Parathyroid adenoma (tissue), 2 donors: Measurements from ENCODE around the gene PILRB.

Experiments
- H2AFZ ChIP-seq: fragments of 300-600 bp; sonication (generic); one replicate; pipeline ENCODE4 v1.7.0; 2017; ENCODE audit warnings: antibody characterized with exemption, mild to moderate bottlenecking
- H3K27ac ChIP-seq: fragments of 300-600 bp; sonication (generic); one replicate; pipeline ENCODE4 v1.7.0; 2017
- H3K27me3 ChIP-seq: fragments of 300-600 bp; sonication (generic); one replicate; pipeline ENCODE4 v1.7.0; 2017; ENCODE audit warnings: low read length; ENCODE audit not compliant: control insufficient read depth, insufficient read depth
- H3K36me3 ChIP-seq: fragments of 300-600 bp; sonication (generic); one replicate; pipeline ENCODE4 v1.7.0; 2017; ENCODE audit warnings: low read length; ENCODE audit not compliant: control insufficient read depth, insufficient read depth
- H3K4me1 ChIP-seq: fragments of 300-600 bp; sonication (generic); one replicate; pipeline ENCODE4 v1.7.0; 2017; ENCODE audit warnings: control low read depth
- H3K4me2 ChIP-seq: fragments of 300-600 bp; sonication (generic); one replicate; pipeline ENCODE4 v1.7.0; 2017; ENCODE audit warnings: low read length
- H3K4me3 ChIP-seq: fragments of 300-600 bp; sonication (generic); one replicate; pipeline ENCODE4 v1.7.0; 2017; ENCODE audit warnings: low read depth, low read length
- H3K79me2 ChIP-seq: fragments of 300-600 bp; sonication (generic); one replicate; pipeline ENCODE4 v1.7.0; 2017; ENCODE audit warnings: control low read depth
- H3K9ac ChIP-seq: fragments of 300-600 bp; sonication (generic); one replicate; pipeline ENCODE4 v1.7.0; 2017; ENCODE audit warnings: mild to moderate bottlenecking
- H3K9me3 ChIP-seq: fragments of 300-600 bp; sonication (generic); one replicate; pipeline ENCODE4 v1.7.0; 2017; ENCODE audit warnings: low read length; ENCODE audit not compliant: control insufficient read depth
- TF ChIP-seq, protein P1 (sequence below): fragments of 300-600 bp; sonication (generic); IDR thresholded peaks from one replicate; pipeline ENCODE4 v1.7.0; 2017; ENCODE audit warnings: antibody characterized with exemption, mild to moderate bottlenecking
- donor health status: primary hyperparathyroidism.

PILRB gene

DNA sequence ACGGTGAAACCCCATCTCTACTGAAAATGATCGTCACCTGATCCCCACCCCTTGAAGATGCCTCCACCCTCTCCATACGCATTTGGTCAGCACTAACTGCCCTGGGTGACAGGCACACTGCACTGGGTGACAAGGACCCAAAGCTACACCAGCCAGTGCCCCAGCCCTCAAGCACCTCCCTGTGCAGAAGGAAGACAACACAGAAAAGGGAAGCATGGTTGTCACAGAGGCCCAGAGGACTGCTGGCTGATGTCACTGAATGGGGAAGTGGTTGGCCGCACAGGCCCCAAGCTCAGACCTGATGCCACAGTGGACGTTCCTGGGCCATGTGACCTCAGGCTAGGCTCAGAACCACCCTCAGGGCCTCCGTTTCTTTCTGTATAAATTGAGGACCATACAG, 11.2 kb downstream of the PILRB start:
- Histone ChIP-seq H3K27me3 (no peaks in the 10 kb centered on the region), H3K79me2 (no peaks in the 10 kb centered on the region), H2AFZ (no peak overlapping the region), H3K4me2 (no peak overlapping the region), H3K4me3 (no peak overlapping the region), H3K9ac (no peak overlapping the region), H3K4me1 (no peaks in the 10 kb centered on the region), H3K27ac (peak overlapping the region; percentile 16), H3K36me3 (no peaks in the 10 kb centered on the region), H3K9me3 (no peaks in the 10 kb centered on the region)
- TF ChIP-seq, protein P1, sequence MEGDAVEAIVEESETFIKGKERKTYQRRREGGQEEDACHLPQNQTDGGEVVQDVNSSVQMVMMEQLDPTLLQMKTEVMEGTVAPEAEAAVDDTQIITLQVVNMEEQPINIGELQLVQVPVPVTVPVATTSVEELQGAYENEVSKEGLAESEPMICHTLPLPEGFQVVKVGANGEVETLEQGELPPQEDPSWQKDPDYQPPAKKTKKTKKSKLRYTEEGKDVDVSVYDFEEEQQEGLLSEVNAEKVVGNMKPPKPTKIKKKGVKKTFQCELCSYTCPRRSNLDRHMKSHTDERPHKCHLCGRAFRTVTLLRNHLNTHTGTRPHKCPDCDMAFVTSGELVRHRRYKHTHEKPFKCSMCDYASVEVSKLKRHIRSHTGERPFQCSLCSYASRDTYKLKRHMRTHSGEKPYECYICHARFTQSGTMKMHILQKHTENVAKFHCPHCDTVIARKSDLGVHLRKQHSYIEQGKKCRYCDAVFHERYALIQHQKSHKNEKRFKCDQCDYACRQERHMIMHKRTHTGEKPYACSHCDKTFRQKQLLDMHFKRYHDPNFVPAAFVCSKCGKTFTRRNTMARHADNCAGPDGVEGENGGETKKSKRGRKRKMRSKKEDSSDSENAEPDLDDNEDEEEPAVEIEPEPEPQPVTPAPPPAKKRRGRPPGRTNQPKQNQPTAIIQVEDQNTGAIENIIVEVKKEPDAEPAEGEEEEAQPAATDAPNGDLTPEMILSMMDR: no peak

GRCh38 chr7:100370303-100370702, 12.4 kb downstream of the PILRB start:
- Histone ChIP-seq H3K4me2 (no peak overlapping the region), H3K79me2 (no peaks in the 10 kb centered on the region), H3K36me3 (no peaks in the 10 kb centered on the region), H3K9me3 (no peaks in the 10 kb centered on the region), H3K27ac (no peak overlapping the region), H3K9ac (no peak overlapping the region), H3K27me3 (no peaks in the 10 kb centered on the region), H3K4me3 (no peak overlapping the region), H3K4me1 (no peaks in the 10 kb centered on the region), H2AFZ (no peak overlapping the region)
- TF ChIP-seq, protein P1: no peak

DNA sequence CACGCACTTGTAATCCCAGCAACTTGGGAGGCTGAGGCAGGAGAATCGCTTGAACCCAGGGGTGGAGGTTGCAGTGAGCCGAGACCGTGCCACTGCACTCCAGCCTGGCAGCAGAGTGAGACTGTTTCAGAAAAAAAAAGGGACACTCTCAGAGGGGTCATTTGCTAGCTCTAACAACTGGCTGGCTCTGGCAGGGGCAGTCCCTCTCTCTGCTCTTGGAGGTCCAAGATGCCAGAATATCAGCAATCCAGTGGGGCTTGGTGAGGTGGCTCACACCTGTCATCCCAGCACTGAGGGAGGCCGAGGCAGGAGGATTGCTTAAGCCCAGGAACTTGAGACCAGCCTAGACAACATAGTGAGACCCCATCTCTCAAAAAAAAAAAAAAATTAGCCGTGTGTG, 12.8 kb downstream of the PILRB start:
- no peaks in the 10 kb centered on the region for H3K79me2 ChIP-seq
- H3K4me3 ChIP-seq: no peak overlapping the region
- TF ChIP-seq, protein P1: no peak
- no peak overlapping the region for H3K9ac ChIP-seq
- H3K4me2 ChIP-seq: no peak overlapping the region
- no peaks in the 10 kb centered on the region for H3K4me1 ChIP-seq
- no peaks in the 10 kb centered on the region for H3K36me3 ChIP-seq
- no peaks in the 10 kb centered on the region for H3K27me3 ChIP-seq
- H2AFZ ChIP-seq: no peak overlapping the region
- H3K9me3 ChIP-seq: no peaks in the 10 kb centered on the region
- no peak overlapping the region for H3K27ac ChIP-seq

DNA sequence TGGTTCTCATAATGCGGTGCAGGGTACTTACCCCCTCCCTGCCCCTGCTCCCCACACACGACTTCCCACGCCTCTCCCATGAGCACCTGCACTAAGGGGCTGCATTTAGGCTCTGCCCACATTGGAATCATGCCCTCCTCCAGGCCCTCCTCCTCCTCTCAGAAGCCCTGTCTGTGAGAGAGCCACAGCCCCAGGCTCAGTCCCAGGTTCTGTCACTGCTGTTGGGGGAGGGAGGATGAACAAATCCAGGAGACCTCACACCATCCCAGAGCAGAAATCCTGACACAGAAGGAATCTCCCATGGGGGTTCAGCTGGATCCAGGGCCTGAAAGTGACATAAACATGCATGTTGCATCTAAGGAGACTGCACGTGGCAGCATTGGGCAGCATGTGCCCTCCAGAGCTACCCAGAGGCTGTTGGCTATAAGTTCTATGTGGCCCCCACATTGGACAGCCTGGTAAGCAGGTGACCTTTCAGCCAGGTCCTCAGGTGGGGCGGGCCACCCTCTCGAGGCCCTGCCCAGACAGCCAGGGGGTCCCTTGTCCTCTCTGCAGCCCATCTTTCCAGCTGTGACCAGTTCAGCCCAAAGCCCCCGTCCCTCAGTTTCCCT, 13.7 kb downstream of the PILRB start:
- TF ChIP-seq, protein P1: no peak
- Histone ChIP-seq H3K27ac (no peak overlapping the region), H2AFZ (no peak overlapping the region), H3K9me3 (no peaks in the 10 kb centered on the region), H3K4me1 (no peaks in the 10 kb centered on the region), H3K9ac (no peak overlapping the region), H3K79me2 (no peaks in the 10 kb centered on the region), H3K36me3 (no peaks in the 10 kb centered on the region), H3K4me3 (no peak overlapping the region), H3K4me2 (no peak overlapping the region), H3K27me3 (no peaks in the 10 kb centered on the region)

DNA sequence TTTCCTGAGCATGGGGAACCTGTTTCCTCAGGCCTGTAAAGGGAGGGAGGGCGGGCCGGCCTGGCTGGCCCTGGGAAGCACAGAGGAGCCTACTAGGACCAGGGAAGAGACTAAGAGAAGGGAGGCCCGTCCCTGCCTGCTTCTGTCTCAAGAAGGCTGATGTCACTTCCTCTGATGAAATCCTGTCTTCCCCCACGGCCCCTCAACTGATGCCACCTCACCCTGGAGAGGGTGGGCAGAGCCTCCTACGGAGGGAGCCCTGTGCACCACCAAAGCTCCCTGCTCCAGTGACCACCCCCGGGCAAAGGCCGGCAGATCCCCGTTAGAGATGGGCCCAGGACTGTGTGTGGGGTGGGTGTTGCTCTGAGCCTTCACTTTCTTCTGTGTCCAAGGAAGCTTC, 14.3 kb downstream of the PILRB start:
- Histone ChIP-seq H3K4me2 (no peak overlapping the region), H3K27ac (peak overlapping the region; percentile 27), H3K9me3 (no peaks in the 10 kb centered on the region), H3K36me3 (no peaks in the 10 kb centered on the region), H3K27me3 (no peaks in the 10 kb centered on the region), H3K4me1 (no peaks in the 10 kb centered on the region), H3K9ac (no peak overlapping the region), H2AFZ (no peak overlapping the region), H3K79me2 (no peaks in the 10 kb centered on the region), H3K4me3 (no peak overlapping the region)
- TF ChIP-seq, protein P1: no peak
